ENCODE results near the gene LST1.

The LST1 gene

GRCh38 chr6:31560697-31561058, 25.4 kb upstream of the LST1 start:
- no peak for DNase-seq

- DNase-seq = no peak
Measured at GRCh38 chr6:31567531-31568370, 18.3 kb upstream of the LST1 start.

- no peak for DNase-seq
Measured at GRCh38 chr6:31568537-31568961, 17.5 kb upstream of the LST1 start.

GRCh38 chr6:31569861-31570536, 16.1 kb upstream of the LST1 start:
- DNase-seq = no peak

- no peak for DNase-seq
Measured at GRCh38 chr6:31572041-31572911, 13.8 kb upstream of the LST1 start, which contains the start of gene LTA. LTA (plus strand) TSS chr6:31572289; CDS start chr6:31572743, 454 bp downstream.

- DNase-seq = no peak
Measured at GRCh38 chr6:31573239-31574105, 12.6 kb upstream of the LST1 start.

- no peak for DNase-seq
Measured at GRCh38 chr6:31574106-31575061, 11.7 kb upstream of the LST1 start.

- no peak for DNase-seq
Measured at GRCh38 chr6:31575335-31575901, 10.7 kb upstream of the LST1 start, which contains the start of gene TNF. TNF (plus strand) TSS chr6:31575565; CDS start chr6:31575742, 177 bp downstream.

- DNase-seq = peak; percentile 54
Measured at GRCh38 chr6:31575952-31576685, 10.0 kb upstream of the LST1 start.

- DNase-seq = no peak
Measured at GRCh38 chr6:31576897-31577578, 9.0 kb upstream of the LST1 start.

- no peak for DNase-seq
Measured at GRCh38 chr6:31577579-31577966, 8.5 kb upstream of the LST1 start.

GRCh38 chr6:31578184-31579118, 7.6 kb upstream of the LST1 start:
- DNase-seq = no peak

- DNase-seq = no peak
Measured at GRCh38 chr6:31579119-31579505, 7.0 kb upstream of the LST1 start.

- no peak for DNase-seq
Measured at GRCh38 chr6:31579546-31580437, 6.3 kb upstream of the LST1 start.

- no peak for DNase-seq
Measured at GRCh38 chr6:31580438-31580740, 5.7 kb upstream of the LST1 start.

- peak; percentile 66 for DNase-seq
Measured at GRCh38 chr6:31580807-31581433, 5.2 kb upstream of the LST1 start.
